Measurements from ENCODE around the gene PARP11. TPM values are rescaled to one million over a fixed set of nuclear protein-coding genes. Genes with fewer than 3 reads are reported as not detected.

Gene PARP11
- 10 to 100 TPM in 1 of 2 donors, 1 to 10 TPM in 1; 2.8 to 11.4 TPM for total RNA-seq

- Histone ChIP-seq H3K36me3 (no peaks in the 10 kb centered on the region), H3K4me3 (peak within 1 kb of the TSS; percentile 82), H3K4me1 (ENCODE audit: control insufficient read depth in 1 of 2, low read depth in 2 of 2) (peaks cover 11 to 19% of the 10 kb centered on the region in 2 donors), H3K9me3 (no peaks in the 10 kb centered on the region), H3K27me3 (replicated peaks; ENCODE audit: insufficient read depth) (no peaks in the 10 kb centered on the region), H3K27ac (peak within 1 kb of the TSS; percentile 86)
- ATAC-seq (ENCODE audit: insufficient number of reproducible peaks, low FRiP score, low read depth): peak; percentile 96
- peak; percentile 96 for DNase-seq (ENCODE audit: low spot score)
- TF ChIP-seq CTCF (IDR thresholded peaks at IDR 0.05): no peak
Observed at GRCh38 chr12:3872800-3873636, at the start of gene PARP11. Gene PARP11 (minus strand): TSS chr12:3873399. CDS start chr12:3873229, 170 bp downstream.

- Histone ChIP-seq H3K9me3 (no peaks in the 10 kb centered on the region), H3K36me3 (no peaks in the 10 kb centered on the region), H3K4me3 (no peak overlapping the region), H3K27me3 (replicated peaks; ENCODE audit: insufficient read depth) (no peaks in the 10 kb centered on the region), H3K4me1 (ENCODE audit: control insufficient read depth in 1 of 2, low read depth in 2 of 2) (peaks cover 0 to 4% of the 10 kb centered on the region in 2 donors), H3K27ac (no peak overlapping the region)
- no peak for TF ChIP-seq CTCF (IDR thresholded peaks at IDR 0.05)
- ATAC-seq (ENCODE audit: insufficient number of reproducible peaks, low FRiP score, low read depth) (no peak), DNase-seq (ENCODE audit: low spot score) (no peak)
Observed at GRCh38 chr12:3922033-3922432, 48.8 kb upstream of the PARP11 start.

- no peak for TF ChIP-seq CTCF (IDR thresholded peaks at IDR 0.05)
- Histone ChIP-seq H3K9me3 (no peaks in the 10 kb centered on the region), H3K4me3 (no peak overlapping the region), H3K36me3 (no peaks in the 10 kb centered on the region), H3K4me1 (ENCODE audit: control insufficient read depth in 1 of 2, low read depth in 2 of 2) (peaks cover 0 to 4% of the 10 kb centered on the region in 2 donors), H3K27me3 (replicated peaks; ENCODE audit: insufficient read depth) (no peaks in the 10 kb centered on the region), H3K27ac (no peak overlapping the region)
- ATAC-seq (ENCODE audit: insufficient number of reproducible peaks, low FRiP score, low read depth) (no peak), DNase-seq (ENCODE audit: low spot score) (no peak)
Observed at GRCh38 chr12:3921526-3921925, 48.3 kb upstream of the PARP11 start.

GRCh38 chr12:3921151-3921471 is 47.9 kb upstream of the PARP11 start:
- ATAC-seq (ENCODE audit: insufficient number of reproducible peaks, low FRiP score, low read depth): no peak

More at GRCh38 chr12:3921151-3921471, 47.9 kb upstream of the PARP11 start:
- no peaks in the 10 kb centered on the region for H3K27me3 ChIP-seq (replicated peaks; ENCODE audit: insufficient read depth)
- H3K36me3 ChIP-seq: no peaks in the 10 kb centered on the region
- H3K4me1 ChIP-seq (ENCODE audit: control insufficient read depth in 1 of 2, low read depth in 2 of 2): peaks cover 0 to 4% of the 10 kb centered on the region in 2 donors
- no peaks in the 10 kb centered on the region for H3K9me3 ChIP-seq
- TF ChIP-seq CTCF (IDR thresholded peaks at IDR 0.05): no peak
- DNase-seq (ENCODE audit: low spot score): no peak
- no peak overlapping the region for H3K4me3 ChIP-seq
- no peak overlapping the region for H3K27ac ChIP-seq
